Endometrial microvascular endothelial cells (primary cell): ENCODE data around the gene SERPINI2. TPM values are rescaled to one million over a fixed set of nuclear protein-coding genes. Genes with fewer than 3 reads are reported as not detected.
"Not testable (repeated sequence)": the region's sequence is repeated elsewhere in the genome, so short reads cannot be mapped to it uniquely, and the experiment has no call there.

Experiments
- in situ Hi-C: cut with HindIII; loops from 2 replicates; pipeline ENCODE4 v1.10.0; 2017; ENCODE audit warnings: low sequenced_read_pairs, low pct_unique_long_range_greater_than_20kb; ENCODE audit errors: inconsistent ontology term
- total RNA-seq: library from RNA; depleted of rRNA; stranded (reverse); fragments of >200 nt; gene quantifications from one replicate; pipeline ENCODE4 v1.2.3, GENCODE V29; 2015; ENCODE audit errors: inconsistent ontology term

SERPINI2 gene
- total RNA-seq, 1 donor from 2014 or later = not detected

DNA sequence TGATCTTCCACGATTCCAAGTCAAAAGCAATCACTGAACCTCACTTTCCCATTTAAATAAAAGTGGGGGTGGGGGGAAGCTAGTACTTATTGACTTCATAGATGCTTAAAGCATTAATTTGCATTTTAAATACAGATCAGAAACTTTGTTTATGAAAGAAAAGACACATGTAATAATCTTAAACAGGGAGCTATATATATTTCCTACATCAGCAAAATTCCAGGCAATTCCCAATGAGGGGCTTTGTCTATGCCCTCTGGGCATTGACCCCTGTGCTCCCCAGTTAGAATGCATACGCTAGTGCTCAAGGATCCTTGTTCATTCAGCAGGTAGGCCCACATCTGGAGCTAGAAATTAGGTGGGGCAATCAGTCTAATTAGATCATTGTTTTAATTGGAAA lies 20.0 kb downstream of the SERPINI2 start:
- in situ Hi-C loops = no loop called here

DNA sequence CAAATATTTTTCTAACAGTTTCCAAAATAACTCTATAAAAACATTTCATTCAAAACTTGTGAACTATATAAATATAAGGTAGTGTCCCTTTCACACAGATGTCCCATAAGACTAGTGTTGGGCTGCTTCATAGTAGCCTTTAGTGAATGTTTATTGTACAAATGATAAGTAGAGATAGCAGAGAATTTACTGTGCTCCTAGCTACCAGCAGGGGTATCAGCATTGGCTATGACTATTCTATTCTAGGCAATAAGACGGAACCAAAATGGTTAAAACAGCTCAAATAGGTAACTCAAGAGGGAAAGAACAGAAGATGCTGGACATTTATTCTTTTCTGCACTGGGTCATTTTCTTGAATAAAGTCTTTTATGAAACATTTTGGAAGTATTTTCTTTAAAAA lies 22.6 kb downstream of the SERPINI2 start:
- in situ Hi-C loops = no loop called here

DNA sequence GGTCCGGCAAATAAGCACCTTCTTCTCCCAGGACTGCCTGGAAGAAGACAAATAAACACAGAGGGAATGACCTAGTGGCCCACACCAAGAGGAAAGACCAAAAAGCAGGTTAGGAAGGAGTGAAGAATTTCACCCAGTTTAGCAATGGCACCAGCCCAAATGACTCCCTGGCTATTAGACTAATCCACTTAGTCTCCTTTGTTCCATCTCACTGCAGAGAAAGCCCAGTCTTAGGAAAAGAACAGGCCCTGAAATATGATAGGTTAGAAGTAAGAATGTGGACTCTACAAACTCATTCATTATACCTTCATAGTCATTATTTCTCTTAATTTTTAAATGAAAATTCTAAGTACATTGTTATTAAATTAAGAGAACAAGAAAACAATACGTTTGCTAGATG lies 23.2 kb downstream of the SERPINI2 start:
- in situ Hi-C loops = no loop called here

- in situ Hi-C loops = no loop called here
These were observed 23.6 kb downstream of the SERPINI2 start for GRCh38 chr3:167450195-167450594.

- in situ Hi-C loops = no loop called here
These were observed 28.4 kb downstream of the SERPINI2 start for GRCh38 chr3:167445491-167445890.

DNA sequence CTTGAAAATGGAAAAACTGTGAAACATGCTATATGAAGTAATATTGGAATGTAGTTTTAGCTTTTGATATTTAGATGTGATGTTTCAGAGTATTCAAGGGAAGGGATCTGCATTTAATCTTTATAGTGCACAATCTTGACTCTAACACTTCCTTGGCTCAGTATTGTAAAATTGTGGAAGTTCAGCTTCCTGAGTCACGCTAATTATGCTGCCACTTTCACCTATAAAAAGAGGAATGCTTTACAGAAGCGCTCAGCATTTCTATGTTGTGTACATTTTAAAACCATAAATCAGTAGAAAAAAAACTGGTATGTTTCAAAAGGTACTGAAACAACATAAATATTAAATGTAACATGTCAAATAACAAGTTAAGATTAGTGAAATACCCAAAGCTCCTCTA lies 32.6 kb downstream of the SERPINI2 start:
- in situ Hi-C loops = no loop called here

DNA sequence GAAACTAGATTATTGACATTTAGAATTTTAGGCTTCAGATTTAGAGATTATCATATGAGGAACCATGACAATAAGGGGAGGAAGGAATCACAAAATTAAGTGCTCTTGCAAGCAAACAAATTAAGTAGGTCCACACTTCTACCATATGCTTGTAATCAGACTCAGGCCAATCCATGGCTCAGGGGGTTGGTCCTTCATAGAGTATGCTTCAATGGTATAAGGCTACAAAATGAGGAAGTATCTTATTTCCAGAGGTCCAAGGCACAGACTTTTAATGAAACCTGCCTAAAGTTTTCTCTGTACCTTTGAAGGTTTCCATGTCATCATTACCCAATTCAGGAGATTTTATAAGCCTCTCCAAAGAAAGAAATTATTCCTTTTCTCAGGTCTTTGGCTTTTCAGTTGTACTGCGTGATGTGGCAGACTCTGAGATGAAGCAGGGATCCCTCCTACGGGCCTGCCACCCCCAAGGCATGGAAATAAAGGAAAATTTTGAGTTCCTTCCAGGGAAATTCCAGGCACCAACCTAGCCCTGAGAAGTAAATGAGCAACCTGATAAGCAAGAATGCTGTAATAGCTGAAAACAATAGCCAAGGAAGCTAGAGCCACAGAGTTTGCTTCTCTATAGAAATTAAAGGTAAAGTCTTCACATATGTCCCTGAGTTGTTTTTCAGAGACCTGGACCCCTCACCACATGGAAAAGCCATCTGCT lies 36.3 kb downstream of the SERPINI2 start:
- in situ Hi-C loops = no loop called here

- in situ Hi-C loops = not testable (repeated sequence)
These were observed 46.9 kb downstream of the SERPINI2 start for GRCh38 chr3:167426962-167427361.

- in situ Hi-C loops = not testable (repeated sequence)
These were observed 51.4 kb downstream of the SERPINI2 start for GRCh38 chr3:167422396-167422795.

- in situ Hi-C loops = no loop called here
These were observed 64.2 kb downstream of the SERPINI2 start for GRCh38 chr3:167409611-167410010.

DNA sequence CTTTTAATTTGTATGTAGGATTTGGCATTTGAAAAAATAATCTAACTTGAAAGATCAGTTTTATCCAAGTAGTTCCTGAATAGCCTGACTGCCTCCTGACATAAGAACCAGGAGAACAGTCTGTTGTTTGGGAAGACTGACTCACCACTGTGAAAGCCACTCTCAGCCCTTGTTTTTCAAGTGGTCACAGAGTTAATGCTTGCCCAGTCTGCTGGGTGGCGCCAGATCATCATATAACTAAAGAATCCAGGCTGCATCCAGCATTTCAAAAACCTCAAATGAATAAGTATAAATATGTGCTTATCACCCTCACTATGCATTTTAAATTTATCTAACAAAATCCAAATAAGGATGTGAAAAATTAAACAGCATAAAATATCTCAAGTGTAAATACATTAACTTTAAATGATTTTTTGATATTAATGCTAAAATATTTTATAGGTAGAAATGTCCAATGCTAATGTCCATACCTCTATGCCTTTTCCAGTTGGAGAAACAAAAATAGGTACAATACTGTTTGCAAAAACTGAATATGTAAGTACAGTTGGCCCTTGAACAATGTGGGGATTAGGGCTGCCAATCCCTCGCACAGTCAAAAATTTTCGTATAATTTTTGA lies 66.9 kb downstream of the SERPINI2 start:
- in situ Hi-C loops = no loop called here

GRCh38 chr3:167397826-167398225 lies 76.0 kb downstream of the SERPINI2 start:
- in situ Hi-C loops = no loop called here

- in situ Hi-C loops = no loop called here
These were observed 77.8 kb downstream of the SERPINI2 start for GRCh38 chr3:167396075-167396474.

- in situ Hi-C loops = no loop called here
These were observed 79.8 kb downstream of the SERPINI2 start for GRCh38 chr3:167394003-167394402.

Other genes with a start within 250 kb of the SERPINI2 start
- not detected for gene ZBBX, start 93.7 kb downstream of the SERPINI2 start, total RNA-seq
- not detected for gene WDR49, start 179.9 kb upstream of the SERPINI2 start, total RNA-seq